GM19239 (cell line): ENCODE measurements around the gene SLC26A8.
"Not testable (repeated sequence)": the region's sequence is repeated elsewhere in the genome, so short reads cannot be mapped to it uniquely, and the experiment has no call there.

ENCODE experiments used
- DNase-seq: peaks from one replicate; pipeline ENCODE4 v3.0.0; 2011; ENCODE audit warnings: low spot score; ENCODE audit not compliant: insufficient read length
- FAIRE-seq: peaks from 2 replicates; lab custom pipeline; 2011; peaks lifted over from hg19 to GRCh38; lab: Jason Lieb, UNC

SLC26A8 gene

DNA sequence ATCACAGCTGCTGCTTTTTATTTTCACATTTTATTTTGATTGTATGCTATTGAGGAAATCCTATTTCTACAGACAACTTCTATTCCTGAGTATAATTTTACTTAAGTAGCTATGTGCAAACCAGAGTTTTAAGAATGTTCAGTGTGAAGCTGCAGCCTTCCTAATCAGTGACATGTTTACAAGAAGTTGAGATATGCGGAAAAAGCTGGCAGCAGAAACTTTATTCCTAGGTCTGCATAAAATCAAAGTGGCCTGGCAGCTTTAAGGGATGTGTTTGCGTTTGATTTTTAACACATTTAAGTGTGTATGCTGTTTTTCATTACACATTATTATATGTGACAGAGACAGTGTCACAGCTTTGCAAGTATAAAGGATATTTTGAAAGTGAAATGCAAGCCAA is 29.4 kb upstream of the SLC26A8 start:
- no peak for FAIRE-seq
- no peak for DNase-seq

GRCh38 chr6:36052097-36052496 is 27.7 kb upstream of the SLC26A8 start:
- DNase-seq = no peak
- FAIRE-seq = no peak

- FAIRE-seq (no peak), DNase-seq (no peak)
Observed at GRCh38 chr6:36050947-36051710, 26.7 kb upstream of the SLC26A8 start.

GRCh38 chr6:36050305-36050704 is 25.9 kb upstream of the SLC26A8 start:
- DNase-seq (no peak), FAIRE-seq (no peak)

DNA sequence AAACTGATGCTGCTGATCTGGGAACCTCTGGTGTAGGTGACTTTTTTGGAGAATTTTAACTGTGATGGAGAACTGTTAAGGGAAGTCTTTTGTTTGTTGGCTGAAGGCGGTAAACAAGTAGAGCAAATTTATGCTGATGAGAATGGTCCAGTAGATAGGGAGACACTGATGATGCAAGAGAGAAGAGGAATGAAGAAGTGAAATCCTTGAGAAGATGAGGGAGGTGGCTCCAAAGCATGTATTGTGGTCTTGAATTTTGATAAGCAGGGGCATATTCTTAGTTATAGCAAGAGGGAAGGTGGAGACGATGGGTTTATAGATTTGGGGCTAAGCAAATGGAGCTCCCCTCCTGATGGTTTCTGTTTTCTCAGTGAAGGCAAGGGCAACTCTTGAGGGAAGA is 25.1 kb upstream of the SLC26A8 start:
- DNase-seq = no peak
- FAIRE-seq = peak; percentile 23

GRCh38 chr6:36042618-36043260 is 18.3 kb upstream of the SLC26A8 start:
- FAIRE-seq (no peak), DNase-seq (no peak)

DNA sequence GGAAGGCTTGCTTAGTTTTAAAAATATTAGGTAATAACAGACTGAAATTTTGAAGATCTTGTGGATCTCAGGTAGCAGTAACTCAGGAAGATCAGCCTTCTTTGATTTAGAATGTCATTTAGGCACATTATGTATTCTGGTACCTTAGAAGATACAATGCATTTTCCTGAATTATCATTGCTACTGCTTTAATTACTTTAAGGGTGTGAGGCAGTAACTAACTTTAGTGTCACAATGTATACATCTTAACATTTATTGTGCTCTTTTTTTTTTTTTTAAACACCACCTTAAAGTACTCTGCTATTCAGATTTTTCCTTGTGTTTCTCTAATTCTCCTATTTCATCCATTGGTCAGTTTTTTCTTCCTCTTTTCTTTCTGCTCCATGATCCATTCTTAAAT is 16.5 kb upstream of the SLC26A8 start:
- FAIRE-seq = no peak
- no peak for DNase-seq

DNA sequence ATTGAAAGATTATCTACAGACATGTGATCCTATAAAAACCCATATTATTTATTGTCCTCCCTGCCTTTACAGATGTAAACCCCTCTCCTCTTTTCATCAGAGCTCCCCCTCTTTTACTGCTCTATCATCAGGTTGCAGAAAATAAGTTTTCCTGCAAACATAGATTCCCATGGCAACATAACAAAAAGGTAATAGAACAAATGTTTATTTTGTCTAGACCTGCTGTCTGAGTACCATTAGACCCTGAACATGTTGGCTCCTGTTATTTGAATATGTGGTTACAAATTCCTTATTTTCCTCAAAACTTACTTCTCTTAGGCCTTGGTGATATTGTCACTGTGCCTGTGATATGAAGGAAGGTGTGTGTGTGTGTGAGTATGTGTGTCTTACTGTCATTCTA is 14.7 kb upstream of the SLC26A8 start:
- no peak for DNase-seq
- no peak for FAIRE-seq

DNA sequence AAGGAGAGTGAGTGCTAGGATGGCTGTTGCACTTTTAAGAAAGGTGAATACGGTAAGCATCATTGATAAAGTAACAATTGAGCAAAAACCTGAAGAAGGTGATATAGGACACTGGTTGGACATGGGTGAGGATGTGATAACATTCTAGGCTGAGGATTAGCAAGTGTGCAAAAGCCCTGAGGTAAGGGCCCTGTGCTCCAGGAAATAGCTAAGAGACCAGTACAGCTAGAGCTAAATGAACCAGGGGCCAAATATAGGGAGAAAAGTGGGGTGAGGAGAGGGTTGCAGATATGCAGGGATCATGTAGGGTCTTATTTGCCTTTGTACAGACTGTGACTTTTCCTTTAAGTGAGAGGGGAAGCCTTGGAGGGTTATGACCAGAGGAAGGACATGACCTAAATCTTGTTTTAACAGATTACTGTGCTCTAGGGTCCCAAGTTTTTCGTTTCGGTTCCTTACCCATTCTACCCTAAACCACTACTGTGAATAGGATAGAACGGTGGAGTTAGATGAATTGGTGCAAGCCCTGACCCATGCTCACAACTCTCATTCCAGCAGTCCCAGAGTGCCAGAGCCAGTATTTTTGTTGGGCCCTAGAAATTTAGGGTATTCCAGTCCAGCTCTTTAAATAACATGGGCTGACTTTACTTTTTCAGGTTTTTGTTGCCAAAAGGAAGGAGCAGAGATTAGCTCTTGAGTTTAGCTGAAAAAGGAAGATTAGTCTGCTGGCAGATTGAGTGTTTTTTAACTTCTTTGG is 13.9 kb upstream of the SLC26A8 start:
- DNase-seq (no peak), FAIRE-seq (peak; percentile 37)

- FAIRE-seq (no peak), DNase-seq (no peak)
Observed at GRCh38 chr6:36035225-36035624, 10.8 kb upstream of the SLC26A8 start.

GRCh38 chr6:36034441-36034840 is 10.0 kb upstream of the SLC26A8 start:
- DNase-seq (no peak), FAIRE-seq (no peak)

- DNase-seq (no peak), FAIRE-seq (no peak)
Observed at GRCh38 chr6:36033935-36034334, 9.5 kb upstream of the SLC26A8 start.

- not testable (repeated sequence) for DNase-seq, FAIRE-seq
Observed at GRCh38 chr6:36033144-36033543, 8.7 kb upstream of the SLC26A8 start.

DNA sequence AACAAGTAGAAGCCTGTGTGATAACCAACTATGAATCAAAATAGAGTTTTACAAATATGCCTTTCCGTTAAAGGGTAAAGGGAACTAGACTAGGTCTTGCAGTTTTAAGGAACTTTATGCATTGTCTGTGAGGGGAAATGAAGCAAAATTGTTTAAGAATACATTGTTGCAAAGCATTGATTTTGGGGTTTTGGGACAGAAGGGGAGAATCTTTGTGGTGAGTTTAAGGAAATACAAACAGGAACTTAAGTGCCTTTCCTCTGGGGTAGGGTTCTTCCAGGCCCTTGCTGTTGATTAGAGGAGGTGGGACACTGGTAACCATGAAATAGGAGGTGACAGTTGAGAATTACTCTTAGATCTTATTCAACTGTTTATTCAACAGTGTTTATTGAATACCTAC is 7.8 kb upstream of the SLC26A8 start:
- DNase-seq (no peak), FAIRE-seq (no peak)

GRCh38 chr6:36029464-36029863 is 5.0 kb upstream of the SLC26A8 start:
- DNase-seq = no peak
- FAIRE-seq = no peak

GRCh38 chr6:36028877-36029324 is 4.5 kb upstream of the SLC26A8 start:
- no peak for DNase-seq
- peak; percentile 82 for FAIRE-seq

DNA sequence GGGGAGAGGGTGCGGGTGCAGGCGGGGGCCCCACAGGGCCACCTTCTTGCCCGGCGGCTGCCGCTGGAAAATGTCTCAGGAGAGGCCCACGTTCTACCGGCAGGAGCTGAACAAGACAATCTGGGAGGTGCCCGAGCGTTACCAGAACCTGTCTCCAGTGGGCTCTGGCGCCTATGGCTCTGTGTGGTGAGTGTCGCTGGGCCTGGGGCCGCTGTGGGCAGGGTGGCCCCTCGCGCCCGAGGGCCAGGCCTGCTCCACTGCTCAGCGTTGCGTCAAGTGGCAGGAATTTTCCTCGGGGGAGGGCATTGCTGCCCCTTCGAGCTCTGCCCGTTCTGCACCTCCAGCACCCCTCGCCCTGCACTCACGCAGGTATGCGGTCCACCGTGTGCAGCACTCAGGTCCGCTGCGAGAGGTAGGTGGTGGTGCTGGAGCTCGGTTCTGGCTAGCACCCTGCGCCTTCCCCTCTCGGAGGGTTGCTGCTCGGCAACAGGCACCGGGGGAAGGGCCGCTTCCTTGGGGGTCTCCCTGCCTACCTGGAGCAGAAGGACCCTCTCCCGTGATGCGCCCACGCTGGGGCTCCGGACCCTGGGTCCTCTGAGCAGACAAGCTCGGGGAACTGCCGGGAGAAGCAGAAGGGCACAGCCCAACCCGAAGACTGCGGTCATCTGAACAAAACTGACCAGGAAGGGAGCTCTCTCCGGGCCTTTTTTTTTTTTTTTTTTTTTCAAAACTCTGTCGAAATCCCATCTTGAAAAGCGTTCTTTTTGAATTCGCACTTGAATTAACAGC is 3.8 kb upstream of the SLC26A8 start:
- peak; percentile 15 for DNase-seq

DNA sequence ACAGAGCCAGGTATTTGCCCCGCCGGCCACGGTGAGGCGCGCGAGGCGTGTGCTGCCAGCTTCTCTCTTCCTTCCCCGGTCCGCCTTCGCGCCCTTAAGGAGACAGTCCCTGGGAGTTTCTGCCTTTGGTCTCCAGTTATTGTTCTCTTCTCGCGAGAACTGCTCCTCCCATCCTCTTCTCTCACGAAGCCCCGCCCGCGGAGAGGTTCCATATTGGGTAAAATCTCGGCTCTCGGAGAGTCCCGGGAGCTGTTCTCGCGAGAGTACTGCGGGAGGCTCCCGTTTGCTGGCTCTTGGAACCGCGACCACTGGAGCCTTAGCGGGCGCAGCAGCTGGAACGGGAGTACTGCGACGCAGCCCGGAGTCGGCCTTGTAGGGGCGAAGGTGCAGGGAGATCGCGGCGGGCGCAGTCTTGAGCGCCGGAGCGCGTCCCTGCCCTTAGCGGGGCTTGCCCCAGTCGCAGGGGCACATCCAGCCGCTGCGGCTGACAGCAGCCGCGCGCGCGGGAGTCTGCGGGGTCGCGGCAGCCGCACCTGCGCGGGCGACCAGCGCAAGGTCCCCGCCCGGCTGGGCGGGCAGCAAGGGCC is 3.2 kb upstream of the SLC26A8 start, which contains the start of gene MAPK14:
MAPK14 (plus strand) TSS at position 308 of the 587 bp plus-strand sequence. CDS start 350 bp downstream, outside the sequence.
- FAIRE-seq = peak; percentile 93
- DNase-seq = peak; percentile 97

More for the DNA sequence above, 3.8 kb upstream of the SLC26A8 start:
- no peak for FAIRE-seq

GRCh38 chr6:36025932-36026327 is 1.5 kb upstream of the SLC26A8 start:
- no peak for FAIRE-seq
- no peak for DNase-seq
